ENCODE measurements around the gene FOXN3.

DNA sequence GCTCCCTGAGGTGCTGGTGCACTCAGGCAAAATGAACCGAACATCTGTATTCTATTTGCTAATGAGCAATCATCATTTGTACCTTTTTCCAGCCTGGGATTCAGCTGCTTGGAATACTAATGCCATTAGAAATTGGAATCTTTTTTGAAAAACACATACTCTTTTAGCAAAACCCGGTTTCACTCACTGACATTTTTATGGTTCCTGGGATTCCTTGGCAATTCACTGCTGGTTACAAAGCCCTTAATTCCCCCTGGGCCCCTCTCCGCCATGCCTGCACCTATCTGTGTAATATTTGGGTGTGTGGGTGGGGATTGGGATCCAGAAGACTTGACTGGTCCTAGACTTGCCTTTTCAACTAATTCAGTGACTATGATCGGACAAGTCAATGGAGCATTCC lies 199.1 kb downstream of the FOXN3 start:
- TF ChIP-seq, protein P1, sequence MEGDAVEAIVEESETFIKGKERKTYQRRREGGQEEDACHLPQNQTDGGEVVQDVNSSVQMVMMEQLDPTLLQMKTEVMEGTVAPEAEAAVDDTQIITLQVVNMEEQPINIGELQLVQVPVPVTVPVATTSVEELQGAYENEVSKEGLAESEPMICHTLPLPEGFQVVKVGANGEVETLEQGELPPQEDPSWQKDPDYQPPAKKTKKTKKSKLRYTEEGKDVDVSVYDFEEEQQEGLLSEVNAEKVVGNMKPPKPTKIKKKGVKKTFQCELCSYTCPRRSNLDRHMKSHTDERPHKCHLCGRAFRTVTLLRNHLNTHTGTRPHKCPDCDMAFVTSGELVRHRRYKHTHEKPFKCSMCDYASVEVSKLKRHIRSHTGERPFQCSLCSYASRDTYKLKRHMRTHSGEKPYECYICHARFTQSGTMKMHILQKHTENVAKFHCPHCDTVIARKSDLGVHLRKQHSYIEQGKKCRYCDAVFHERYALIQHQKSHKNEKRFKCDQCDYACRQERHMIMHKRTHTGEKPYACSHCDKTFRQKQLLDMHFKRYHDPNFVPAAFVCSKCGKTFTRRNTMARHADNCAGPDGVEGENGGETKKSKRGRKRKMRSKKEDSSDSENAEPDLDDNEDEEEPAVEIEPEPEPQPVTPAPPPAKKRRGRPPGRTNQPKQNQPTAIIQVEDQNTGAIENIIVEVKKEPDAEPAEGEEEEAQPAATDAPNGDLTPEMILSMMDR (IDR thresholded peaks at IDR 0.05; ENCODE audit: low read depth, low read length) = no peak
- TF ChIP-seq EZH2phosphoT487 (IDR thresholded peaks at IDR 0.05; ENCODE audit: low read depth) = no peak

Data from OCI-LY3 (cell line).